Activated CD4-positive, alpha-beta T cell treated with anti-CD3 and anti-CD28 coated beads, Interleukin-2, amount 50 U/mL, for 1 hour (primary cell): ENCODE measurements around the gene ZBTB48.
A peak's percentile ranks its signal among the peaks of the same experiment; 100 is the strongest.
"Not testable (repeated sequence)": the region's sequence is repeated elsewhere in the genome, so short reads cannot be mapped to it uniquely, and the experiment has no call there.

Source experiments
- DNase-seq: peaks from one replicate; pipeline ENCODE4 v3.0.0-alpha.2; 2020

The ZBTB48 gene

DNA sequence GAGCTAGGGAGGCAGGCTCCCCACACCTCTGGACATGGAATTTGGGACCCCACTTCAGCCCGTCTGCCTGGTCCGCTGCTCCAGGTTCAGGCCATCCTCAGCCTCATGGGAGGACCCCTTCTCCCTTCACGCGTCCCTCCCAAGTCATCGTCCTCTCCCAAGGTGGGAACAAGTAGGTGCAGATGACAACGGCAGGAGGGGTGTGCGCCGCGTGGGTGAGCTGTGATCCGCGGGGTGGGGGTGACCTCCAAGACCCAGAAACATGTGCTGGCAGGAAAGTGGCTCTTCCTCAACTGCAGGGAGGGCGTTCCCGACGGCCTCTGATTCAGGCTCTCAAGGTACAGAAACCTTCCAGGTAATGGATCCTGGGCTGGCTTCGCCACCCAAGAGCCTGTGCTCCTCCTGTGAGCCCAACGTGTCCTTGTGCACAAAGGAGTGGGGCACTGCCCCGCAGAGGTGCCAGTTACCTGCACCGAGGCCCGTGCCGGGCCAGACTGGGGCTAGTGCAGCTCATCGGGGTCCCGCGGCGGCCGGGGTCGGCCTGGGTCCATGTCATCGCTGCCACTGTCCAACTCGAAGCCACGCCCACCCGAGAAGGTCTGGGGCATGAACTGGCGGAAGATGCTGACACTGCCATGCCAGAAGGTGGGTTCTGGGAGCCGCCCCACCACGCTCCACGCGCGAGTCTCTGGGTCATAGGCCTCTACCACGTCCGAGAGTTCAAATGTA lies 13.2 kb downstream of the ZBTB48 start:
- DNase-seq = no peak

DNA sequence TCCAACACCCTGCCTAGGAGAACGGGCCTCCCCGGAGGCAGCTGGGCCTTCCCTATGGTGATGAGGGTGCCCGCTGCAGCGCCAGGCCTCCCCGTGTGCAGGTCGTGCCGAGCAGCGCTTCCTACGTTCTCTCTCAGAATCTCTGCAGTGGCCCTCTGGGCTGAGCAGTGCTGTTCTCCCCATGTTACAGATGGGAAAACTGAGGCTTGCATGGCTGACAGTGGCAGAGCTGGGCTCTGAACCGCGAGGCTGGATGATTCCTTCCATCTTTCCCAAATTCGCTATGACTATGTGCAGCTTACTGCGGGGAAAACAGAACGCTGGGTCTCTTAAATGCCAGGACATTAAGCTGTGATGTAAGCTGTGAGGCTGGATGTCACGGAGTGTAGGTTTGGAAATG lies 14.0 kb downstream of the ZBTB48 start:
- no peak for DNase-seq

DNA sequence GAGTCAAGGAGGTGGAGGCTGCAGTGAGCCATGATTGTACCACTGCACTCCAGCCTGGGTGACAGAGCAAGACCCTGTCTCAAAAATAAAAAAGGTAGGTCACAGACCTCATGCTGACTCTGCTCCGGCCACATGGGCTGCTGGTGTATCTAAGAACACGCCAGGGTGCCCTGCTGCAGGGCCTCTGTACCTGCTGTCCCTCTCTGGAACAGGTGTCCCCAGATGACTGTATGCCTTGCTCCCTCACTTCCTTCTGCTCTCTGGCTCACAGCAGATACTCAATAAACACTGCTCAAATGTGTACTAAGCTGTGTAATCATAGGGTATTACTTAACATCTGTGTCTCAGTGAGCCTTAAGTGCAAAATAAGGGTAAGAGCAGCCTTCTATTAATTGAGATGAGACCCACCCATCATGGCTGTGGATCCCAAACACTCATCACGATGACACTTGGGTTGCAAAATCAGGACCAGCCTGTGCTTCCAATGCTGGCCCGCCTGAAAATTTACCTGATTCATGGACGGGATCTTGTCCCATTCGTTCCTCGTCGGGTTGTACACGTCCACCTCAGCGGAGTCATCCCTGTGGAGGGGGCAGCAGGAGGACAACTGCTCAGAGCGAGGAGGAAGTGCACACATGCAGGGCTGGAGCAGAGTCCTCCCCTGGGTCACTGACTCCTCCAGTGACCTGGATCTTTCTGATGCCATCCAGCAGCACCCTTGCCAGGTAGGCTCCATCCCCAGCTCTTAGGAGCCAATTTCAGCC lies 15.4 kb downstream of the ZBTB48 start:
- no peak for DNase-seq

DNA sequence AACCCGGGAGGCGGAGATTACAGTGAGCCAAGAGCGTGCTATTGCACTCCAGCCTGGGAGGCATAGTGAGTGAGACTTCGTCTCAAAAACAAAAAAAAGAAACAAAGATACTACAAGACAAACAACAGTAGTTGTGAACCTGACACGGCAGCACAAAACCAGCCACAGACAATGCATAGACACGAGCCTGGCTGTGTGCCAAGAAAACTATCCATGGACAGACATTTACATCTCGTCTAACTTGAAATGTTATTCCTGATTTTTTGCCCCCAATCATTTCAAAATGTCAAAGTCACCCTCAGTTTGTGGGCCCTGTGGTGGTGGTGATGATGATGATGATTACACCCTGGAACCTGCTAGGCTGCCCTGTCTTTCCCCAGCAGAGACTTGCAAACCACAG lies 16.6 kb downstream of the ZBTB48 start:
- no peak for DNase-seq

DNA sequence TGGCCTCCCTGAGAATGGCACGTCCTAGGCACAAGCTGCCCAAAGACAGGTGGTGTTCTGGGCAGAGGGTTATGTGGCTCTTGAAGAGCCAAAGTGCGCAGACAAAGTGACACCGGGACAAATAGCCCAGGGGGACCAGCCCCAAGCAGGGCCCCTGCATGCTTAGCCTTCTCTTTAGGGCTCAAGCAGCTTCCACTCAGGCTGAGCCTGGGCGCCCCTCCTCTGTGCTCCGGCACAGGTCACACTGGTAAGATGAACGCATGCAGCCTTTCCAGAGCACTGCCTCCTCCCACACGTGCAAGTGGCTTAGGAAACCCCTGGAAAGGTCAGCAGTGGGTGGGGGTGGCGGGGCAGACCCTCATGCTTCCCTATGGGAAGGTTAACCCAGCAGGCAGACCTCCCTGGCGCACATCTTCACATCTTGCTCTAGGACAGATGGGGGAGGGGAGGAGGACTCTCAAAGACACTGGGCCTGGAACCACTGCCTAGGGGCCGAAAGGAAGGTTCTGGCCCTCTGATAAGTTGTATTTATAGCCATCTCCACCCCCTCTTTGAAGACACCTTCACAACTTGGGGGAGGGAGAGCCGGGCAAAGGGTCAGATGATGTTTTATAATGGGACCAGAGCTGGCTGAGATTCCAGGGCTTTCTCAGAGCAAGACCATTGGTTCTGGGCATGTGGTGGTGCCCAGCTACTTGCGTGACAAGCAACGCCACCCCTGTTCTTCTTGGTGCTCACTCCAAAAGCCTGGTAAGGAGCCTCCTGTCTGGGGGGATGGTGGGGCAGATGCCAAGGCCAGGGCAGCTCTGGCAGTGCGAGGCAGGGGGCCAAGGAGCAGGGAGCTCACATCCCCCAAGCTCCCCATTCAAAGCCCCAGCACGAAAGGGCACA lies 17.3 kb downstream of the ZBTB48 start:
- DNase-seq = no peak

DNA sequence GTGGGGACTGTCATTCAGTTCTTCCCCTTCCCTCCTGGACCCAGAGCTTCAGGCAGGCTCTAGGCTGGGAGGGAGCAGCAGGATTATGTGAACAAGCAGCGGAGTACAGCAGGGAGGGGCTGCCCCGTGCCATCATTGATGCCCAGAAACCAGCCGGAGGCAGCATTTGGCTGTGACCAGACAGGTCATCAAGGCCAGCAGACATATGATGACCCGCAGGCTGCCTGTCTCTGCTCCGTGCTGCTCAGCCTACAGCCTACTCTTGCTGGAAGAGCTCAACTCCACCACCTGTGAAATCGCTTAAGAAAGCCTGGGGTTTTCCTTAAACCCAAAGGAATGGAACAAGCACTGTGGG lies 18.0 kb downstream of the ZBTB48 start:
- no peak for DNase-seq

DNA sequence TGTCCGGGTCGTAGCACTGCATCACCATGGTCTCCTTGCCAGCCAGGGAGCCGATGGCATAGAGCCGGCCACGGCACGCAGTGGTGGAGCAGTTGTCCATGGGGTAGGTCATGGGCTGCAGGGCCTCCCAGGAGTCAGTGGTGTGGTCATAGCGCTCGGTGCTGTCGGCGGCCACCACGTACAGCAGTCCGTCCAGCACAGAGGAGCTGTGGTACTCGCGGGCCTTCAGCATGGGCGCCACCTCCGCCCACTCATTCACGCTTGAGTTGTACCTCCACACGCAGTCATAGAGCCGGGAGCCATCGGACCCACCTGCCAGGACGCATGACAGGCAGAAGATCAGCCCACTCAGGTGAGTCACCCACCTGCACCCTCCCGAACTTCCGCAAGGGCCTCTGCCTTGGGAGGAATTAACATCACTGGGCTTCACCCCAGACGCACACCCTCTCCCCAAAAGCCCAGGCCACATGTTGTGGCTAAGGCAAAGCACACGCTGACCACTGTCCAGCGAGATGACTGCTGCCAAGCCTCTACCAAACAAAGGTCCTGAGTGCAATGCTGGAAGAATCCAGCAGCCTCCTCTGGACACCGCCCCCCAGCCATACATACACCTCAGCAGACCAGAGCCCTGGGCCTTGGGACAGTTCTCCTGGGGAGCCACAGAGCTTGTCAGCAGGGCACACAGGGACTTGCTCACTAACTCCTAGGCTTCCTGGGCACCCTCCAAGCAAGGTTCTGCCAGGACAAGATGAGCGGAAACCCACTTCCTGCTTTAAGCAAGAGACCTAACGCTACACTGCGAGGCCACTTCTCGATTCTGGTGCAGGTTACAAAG lies 19.6 kb downstream of the ZBTB48 start:
- peak; percentile 38 for DNase-seq

DNA sequence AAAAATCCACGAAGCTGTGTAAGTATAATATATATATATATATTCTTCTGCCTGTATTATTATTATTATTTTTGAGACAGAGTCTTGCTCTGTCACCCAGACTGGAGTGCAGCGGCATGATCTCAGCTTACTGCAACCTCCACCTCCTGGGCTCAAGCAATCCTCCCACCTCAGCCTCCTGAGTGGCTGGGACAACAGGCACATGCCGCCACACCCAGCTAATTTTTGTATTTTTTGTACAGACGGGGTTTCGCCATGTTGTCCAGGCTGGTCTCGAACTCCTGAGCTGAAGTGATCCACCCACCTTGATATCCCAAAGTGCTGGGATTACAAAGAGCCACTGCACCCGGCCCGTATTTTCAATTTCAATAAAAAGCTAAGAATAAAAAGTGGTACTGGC lies 20.2 kb downstream of the ZBTB48 start:
- not testable (repeated sequence) for DNase-seq

DNA sequence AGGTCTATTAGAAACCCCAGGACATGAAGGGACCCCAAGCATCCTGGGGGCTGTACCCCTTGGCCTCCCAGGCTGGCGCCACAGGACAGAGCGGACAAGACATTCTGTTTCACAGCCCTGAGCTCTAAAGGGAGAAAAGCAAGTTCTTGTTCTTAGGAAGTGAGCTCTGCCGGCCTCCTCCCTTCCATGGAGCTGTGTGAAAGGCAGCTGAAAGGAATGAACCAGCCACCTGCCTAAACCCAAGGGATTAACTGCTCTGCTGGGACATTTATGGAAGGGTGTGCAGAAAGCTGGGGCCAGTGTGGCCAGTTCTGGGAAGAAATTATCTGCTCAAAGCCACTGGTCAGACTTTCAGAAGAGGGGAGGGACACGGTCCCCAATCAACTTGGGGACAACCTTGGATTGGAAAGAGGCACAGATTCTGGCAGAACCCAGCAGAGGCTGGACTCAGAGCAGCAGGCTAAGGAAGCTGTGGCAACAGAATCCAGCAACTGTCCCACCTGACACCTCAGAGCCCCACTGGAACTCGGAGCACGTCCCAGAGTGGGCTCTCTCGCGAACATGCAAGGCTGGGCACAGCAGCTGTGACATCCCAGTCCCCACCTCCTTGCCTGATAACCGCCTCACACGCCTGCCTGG lies 20.7 kb downstream of the ZBTB48 start:
- no peak for DNase-seq

DNA sequence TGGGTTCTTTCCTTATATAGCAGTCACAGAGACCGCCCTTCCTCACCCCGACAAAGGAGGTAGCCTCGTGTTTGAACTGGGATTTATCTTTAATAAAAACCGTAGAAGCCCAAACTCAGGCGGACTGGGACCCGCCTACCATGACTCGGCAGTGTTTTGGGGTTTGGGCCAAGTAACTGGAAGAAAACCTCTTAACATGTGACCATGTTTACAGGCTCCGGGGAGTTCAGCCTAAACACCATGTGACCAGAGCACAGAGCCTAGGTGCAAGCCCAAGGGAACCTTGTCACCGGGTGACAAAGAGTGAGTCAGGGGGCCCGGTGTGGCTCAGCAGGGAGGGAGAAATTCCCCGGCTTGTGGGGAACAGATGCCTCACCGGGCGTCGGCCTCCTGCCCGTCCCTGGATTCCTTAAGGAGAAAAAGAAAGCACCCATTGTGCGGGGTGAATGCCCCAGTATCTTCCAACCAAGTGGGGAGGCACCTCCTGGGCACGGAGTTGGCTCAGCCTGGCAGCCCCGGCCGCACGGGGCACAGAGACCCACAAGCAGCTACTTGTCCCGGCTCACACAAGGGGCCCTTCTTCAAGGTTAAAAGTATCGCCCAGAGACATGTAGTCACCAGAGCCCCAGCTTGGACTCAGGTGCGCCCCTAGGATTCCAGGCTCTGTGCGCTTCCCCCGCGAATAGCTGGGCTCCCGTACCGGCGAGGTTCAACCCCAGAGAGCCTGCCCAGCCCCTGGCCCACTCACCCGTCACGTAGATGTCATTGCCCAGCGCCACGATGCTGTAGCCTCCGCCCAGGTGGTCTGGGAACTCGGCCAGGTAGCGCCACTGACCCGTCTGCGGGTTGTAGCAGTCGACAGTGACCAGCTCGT lies 21.5 kb downstream of the ZBTB48 start:
- peak; percentile 67 for DNase-seq

DNA sequence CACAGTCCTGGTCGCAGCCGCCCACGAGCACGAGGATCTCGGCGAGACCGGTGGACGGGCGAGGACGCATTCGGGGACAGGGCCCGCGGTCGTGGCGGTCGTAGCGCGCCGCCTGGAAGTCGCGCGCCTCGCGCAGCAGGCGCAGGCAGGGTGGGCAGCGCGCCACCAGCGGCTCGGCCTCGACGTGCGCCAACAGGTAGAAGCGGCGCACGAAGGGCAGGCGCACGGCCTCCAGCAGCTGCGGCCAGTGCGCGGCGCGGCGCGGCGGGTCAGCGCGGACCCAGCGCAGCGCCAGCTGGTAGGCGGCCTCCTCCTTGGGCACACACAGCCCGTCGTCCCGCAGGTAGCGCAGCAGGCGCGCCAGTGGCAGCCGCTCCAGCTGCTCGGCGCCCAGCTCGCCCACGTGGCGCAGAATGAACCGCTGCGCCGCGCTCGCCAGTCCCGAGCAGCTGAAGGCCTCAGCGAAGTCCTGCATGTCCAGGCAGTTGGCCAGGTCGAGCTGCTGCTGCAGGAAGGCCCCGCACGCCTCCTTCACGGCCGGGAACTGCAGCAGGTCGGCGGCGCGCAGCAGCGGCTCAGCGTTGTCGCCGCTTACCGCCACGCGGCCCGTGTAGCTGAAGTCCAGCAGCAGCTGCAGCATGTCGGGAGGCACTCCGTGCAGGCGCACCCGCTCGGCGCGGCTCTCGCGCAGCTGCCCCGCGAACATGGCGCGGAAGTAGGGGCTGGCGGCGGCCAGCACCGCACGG lies 22.3 kb downstream of the ZBTB48 start:
- no peak for DNase-seq

DNA sequence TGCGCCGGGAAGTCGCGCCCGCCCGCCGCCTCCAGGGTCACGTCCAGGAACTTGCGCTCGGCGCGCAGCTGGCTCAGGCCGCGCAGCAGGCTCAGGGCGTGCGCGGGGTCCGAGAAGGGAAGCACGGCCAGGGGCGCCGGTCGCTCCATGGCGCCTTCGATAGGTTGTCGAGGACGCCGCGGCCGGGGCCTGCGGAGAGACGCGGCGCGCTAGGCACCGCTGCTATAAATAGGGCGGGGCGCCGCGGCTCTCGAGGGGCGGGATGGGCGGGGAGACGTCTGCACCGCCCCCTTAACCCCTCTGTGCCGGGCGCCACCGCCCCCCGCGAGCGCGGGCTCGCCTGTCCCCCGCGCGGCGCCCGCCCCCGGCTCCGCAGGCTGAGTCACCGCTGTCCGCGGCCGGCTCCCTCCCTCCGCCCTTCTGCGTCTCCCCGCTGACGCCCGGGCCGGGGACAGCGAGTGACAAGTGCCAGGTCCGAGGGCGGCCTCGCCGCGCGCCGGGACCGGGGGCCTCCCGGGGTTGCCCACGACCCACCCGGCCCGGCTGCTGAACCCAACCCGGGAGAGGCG lies 23.0 kb downstream of the ZBTB48 start, which contains the start of gene KLHL21:
TSS of gene KLHL21 (minus strand) at position 201 of the 569 bp plus-strand sequence. CDS start at position 149, 52 bp downstream.
- DNase-seq = peak; percentile 81

DNA sequence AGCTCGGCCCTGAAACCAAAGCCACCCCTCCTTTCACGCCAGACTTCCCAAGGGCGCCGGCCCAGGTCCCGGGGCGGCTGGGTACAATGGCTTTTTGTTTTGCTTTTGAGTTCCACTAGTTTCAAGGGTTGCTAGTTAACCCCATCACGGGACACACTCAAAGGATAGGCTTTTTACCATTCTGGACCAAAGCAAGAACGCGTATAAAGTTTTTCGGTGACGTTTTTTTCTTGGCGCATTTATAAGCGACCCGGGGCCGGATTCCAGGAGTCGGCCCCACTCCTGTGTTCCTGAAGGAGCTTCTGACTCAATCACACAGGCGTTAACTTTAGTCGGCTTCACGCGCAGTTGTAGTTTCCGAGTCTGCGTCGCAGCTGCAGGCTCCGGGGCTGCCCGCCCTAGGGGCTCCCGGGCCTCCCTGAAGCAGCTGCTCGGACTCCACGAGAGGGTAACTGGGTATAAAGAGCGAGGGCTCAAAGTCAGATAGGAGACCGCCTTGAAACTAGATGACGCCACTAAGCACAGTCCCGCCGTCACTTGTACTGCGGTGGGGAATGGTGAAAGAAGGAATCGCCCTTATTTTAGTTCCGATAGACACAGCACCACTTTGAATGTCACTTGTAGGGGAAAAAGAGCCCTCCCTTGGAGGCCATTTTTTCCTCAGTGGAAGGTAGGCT lies 23.6 kb downstream of the ZBTB48 start:
- DNase-seq = peak; percentile 54

DNA sequence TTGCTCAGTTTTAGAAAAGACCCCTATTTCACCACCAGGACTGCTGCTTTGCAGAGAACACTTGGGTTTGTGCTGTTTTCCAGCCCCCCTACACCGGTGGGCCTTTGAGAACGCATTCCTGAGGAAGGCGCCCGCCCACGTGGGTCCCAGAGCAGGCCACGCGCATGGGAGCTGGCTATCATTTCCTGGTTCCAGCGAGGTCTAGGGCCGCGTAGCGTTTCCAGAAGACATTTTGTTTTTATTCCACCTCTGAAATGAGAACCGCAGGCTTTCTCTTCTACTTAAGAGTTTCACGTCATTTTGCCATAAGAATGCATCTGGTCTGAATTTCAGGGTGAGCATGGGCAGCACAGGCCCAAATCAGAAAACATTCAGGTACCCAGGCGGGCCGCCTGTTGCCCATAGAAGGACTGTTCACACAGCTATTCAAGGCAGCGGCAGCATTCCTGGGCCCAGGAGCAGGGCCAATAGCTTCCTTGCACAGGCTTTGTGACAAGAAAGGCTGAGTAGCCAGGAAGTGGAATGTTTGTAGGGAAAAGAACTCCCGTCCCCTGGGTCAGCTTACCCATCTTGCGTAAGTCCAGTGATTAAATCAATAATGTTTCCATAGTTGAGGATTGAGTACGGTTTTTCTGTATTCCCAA lies 24.2 kb downstream of the ZBTB48 start:
- DNase-seq = no peak

DNA sequence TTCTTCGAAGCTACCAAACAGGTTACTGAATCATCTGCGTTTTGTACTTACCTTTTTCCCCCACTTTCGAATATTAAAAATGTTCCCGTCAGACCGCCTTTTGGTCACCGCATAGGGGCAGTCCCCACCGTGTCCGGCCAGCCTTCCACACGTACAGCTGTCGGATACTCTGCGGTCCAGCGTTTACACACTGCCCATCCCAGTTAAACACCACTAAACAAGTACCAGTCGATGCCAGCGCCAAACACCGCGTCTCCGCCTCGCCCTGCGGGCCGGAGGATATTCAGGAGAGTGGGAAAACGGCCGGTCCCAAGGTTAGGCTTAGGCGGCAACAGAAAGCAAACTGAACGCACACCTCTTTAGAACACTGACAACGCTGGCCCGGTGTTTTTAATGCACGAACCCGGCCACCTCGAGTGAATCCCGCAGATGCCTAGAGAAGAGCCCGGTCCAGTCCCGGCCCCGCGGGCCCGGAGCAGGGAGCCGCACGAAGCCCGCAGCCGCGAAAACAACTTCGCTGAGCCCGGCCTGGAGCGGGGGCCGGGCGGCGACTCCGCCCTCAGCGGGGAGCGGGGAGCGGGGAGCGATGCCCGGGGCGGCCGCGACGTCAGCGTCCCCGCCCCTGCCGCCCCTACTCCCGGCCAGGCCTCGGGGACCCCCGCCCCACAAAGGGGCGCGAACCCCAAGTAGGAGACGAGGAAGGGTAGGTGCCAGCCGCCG lies 33.0 kb downstream of the ZBTB48 start:
- DNase-seq = no peak

DNA sequence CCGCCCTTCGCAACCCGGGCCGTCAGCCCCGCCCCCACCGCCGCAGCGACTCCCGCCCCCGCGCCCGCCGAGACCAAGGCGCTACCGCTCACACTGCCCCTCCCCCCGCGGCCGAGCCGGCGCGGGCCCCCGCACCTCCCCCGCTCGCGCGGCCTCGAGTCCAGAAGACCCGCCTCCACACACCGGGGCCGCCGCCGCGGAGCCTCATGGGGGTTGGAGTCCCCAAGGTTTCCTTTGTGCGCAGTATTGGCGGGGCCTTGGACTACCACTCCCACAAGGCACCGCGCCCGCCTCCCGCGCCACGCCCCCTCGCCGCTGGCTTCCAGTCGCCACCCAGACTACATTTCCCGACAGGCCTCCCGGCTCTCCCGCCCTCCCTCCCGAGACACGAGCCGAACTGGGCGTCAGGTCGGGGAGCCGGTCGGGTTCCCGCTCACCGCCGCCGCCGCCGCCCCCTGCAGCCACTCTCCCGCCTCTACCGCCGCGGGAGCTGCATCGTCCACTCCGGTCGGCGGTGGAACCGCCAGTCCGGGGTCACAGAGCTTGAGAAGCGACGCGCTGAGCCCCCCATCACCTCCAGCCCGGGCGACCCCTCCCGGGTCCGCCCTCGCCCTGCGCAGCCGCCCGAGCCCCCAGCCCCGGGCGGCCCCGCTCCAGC lies 33.7 kb downstream of the ZBTB48 start, which contains the start of gene PHF13:
TSS of gene PHF13 (plus strand) at position 371 of the 658 bp plus-strand sequence. CDS start 336 bp downstream, outside the sequence.
- DNase-seq = peak; percentile 99
